Vagina (tissue), 2 donors: ENCODE data around the gene TMPRSS7.

Experiments used
- CTCF ChIP-seq, 3 experiments: fragments of 450-650 bp in 2 of 3; fragments of 200-600 bp in 1 of 3; sonication (generic) in 1 of 3; IDR thresholded peaks; one replicate each; pipeline ENCODE4 v1.5.1; 2017 to 2019; ENCODE audit warnings: antibody characterized with exemption in 3 of 3, mild to moderate bottlenecking in 2 of 3, moderate library complexity in 2 of 3
- POLR2A ChIP-seq, 2 donors: fragments of 450-650 bp; IDR thresholded peaks; one replicate each; pipeline ENCODE4 v1.6.1; 2017; ENCODE audit warnings: antibody characterized with exemption in 2 of 2, mild to moderate bottlenecking in 2 of 2, moderate library complexity in 2 of 2
- POLR2AphosphoS5 ChIP-seq, 2 donors: sonication (generic); formaldehyde crosslinking; IDR thresholded peaks; one replicate each; pipeline ENCODE4 v1.9.0; 2017; ENCODE audit warnings: antibody characterized with exemption in 2 of 2, mild to moderate bottlenecking in 2 of 2, low read depth in 1 of 2; ENCODE audit not compliant: insufficient read depth in 1 of 2

GRCh38 chr3:112056451-112056929 is 22.0 kb downstream of the TMPRSS7 start:
- no peak for TF ChIP-seq POLR2AphosphoS5 (IDR thresholded peaks at IDR 0.05; ENCODE audit: insufficient read depth in 1 of 2, low read depth in 1 of 2)
- TF ChIP-seq CTCF (IDR thresholded peaks at IDR 0.05): no peak
- TF ChIP-seq POLR2A (IDR thresholded peaks at IDR 0.05): no peak
